Vagina (tissue), 2 donors: Measurements from ENCODE around the gene MACROD2.

Experiments
- CTCF ChIP-seq, 3 experiments: fragments of 450-650 bp in 2 of 3; fragments of 200-600 bp in 1 of 3; sonication (generic) in 1 of 3; IDR thresholded peaks; one replicate each; pipeline ENCODE4 v1.5.1; 2017 to 2019; ENCODE audit warnings: antibody characterized with exemption in 3 of 3, mild to moderate bottlenecking in 2 of 3, moderate library complexity in 2 of 3
- POLR2AphosphoS5 ChIP-seq, 2 donors: sonication (generic); formaldehyde crosslinking; IDR thresholded peaks; one replicate each; pipeline ENCODE4 v1.9.0; 2017; ENCODE audit warnings: antibody characterized with exemption in 2 of 2, mild to moderate bottlenecking in 2 of 2, low read depth in 1 of 2; ENCODE audit not compliant: insufficient read depth in 1 of 2

GRCh38 chr20:15977758-15978157 lies 1982.4 kb downstream of the MACROD2 start:
- TF ChIP-seq POLR2AphosphoS5 (IDR thresholded peaks at IDR 0.05; ENCODE audit: insufficient read depth in 1 of 2, low read depth in 1 of 2) (no peak), CTCF (IDR thresholded peaks at IDR 0.05) (no peak)
